ENCODE results near the gene WDR45B. TPM values are rescaled to one million over a fixed set of nuclear protein-coding genes. Genes with fewer than 3 reads are reported as not detected.
A peak's percentile ranks its signal among the peaks of the same experiment; 100 is the strongest.

Gene WDR45B
- polyA plus RNA-seq, 1 donor from 2014 or later = 131 TPM

GRCh38 chr17:82665217-82665616 is 17.0 kb upstream of the WDR45B start:
- Histone ChIP-seq H3F3A (ENCODE audit: insufficient read depth, low read length, poor library complexity, severe bottlenecking) (no peaks in the 10 kb centered on the region), H3K9me3 (ENCODE audit: low read length) (no peaks in the 10 kb centered on the region), H3K27me3 (ENCODE audit: insufficient read depth, low read depth, low read length) (no peaks in the 10 kb centered on the region), H3K27ac (ENCODE audit: low read length) (peak overlapping the region; percentile 44), H3K36me3 (ENCODE audit: insufficient read depth, low read length) (peaks cover under 1% of the 10 kb centered on the region), H2AFZ (ENCODE audit: low read depth, low read length) (no peak overlapping the region), H3K4me3 (ENCODE audit: low read length) (peak overlapping the region; percentile 42), H3K9me2 (ENCODE audit: insufficient read depth, low read length) (no peaks in the 10 kb centered on the region), H3K9ac (ENCODE audit: low read length) (peak overlapping the region; percentile 53), H3K79me2 (replicated peaks; ENCODE audit: insufficient read depth, low read length) (no peaks in the 10 kb centered on the region), H3K4me2 (ENCODE audit: low read length) (no peak overlapping the region), H4K20me1 (ENCODE audit: insufficient read depth) (no peaks in the 10 kb centered on the region)
- TF ChIP-seq POLR2AphosphoS5 (IDR thresholded peaks at IDR 0.05) (no peak), MXI1 (conservative IDR thresholded peaks at IDR 0.05; ENCODE audit: poor library complexity, severe bottlenecking) (no peak), CTCF (IDR thresholded peaks at IDR 0.05; ENCODE audit: poor library complexity, severe bottlenecking) (no peak), REST (IDR thresholded peaks at IDR 0.05; ENCODE audit: borderline replicate concordance) (no peak)

GRCh38 chr17:82664701-82665182 is 16.5 kb upstream of the WDR45B start:
- Histone ChIP-seq H3F3A (ENCODE audit: insufficient read depth, low read length, poor library complexity, severe bottlenecking) (no peaks in the 10 kb centered on the region), H3K27ac (ENCODE audit: low read length) (peak overlapping the region; percentile 44), H3K4me2 (ENCODE audit: low read length) (no peak overlapping the region), H3K36me3 (ENCODE audit: insufficient read depth, low read length) (peaks cover 6% of the 10 kb centered on the region), H3K27me3 (ENCODE audit: insufficient read depth, low read depth, low read length) (no peaks in the 10 kb centered on the region), H3K79me2 (replicated peaks; ENCODE audit: insufficient read depth, low read length) (no peaks in the 10 kb centered on the region), H2AFZ (ENCODE audit: low read depth, low read length) (no peak overlapping the region), H3K9me3 (ENCODE audit: low read length) (no peaks in the 10 kb centered on the region), H3K4me3 (ENCODE audit: low read length) (peak overlapping the region; percentile 42), H3K9me2 (ENCODE audit: insufficient read depth, low read length) (no peaks in the 10 kb centered on the region), H4K20me1 (ENCODE audit: insufficient read depth) (no peaks in the 10 kb centered on the region), H3K9ac (ENCODE audit: low read length) (peak overlapping the region; percentile 53)
- TF ChIP-seq MXI1 (conservative IDR thresholded peaks at IDR 0.05; ENCODE audit: poor library complexity, severe bottlenecking) (peak; percentile 23), REST (IDR thresholded peaks at IDR 0.05; ENCODE audit: borderline replicate concordance) (no peak), RAD21 (conservative IDR thresholded peaks at IDR 0.05) (no peak)
